C4-2B (cell line): ENCODE data around the gene SMCO3.

Experiments used
- CTCF ChIP-seq: fragments of 450-650 bp; conservative IDR thresholded peaks from 2 replicates; pipeline ENCODE4 v1.5.1; 2017; ENCODE audit warnings: mild to moderate bottlenecking
- ZFX ChIP-seq: fragments of 450-650 bp; IDR thresholded peaks from 2 replicates; pipeline ENCODE4 v1.6.1; 2017

GRCh38 chr12:14811486-14811885, 2.5 kb downstream of the SMCO3 start:
- TF ChIP-seq CTCF (peak; percentile 41), ZFX (no peak)
